Fibroblast of lung (primary cell): ENCODE measurements around the gene ARID1B. TPM values are rescaled to one million over a fixed set of nuclear protein-coding genes. Genes with fewer than 3 reads are reported as not detected.

Source experiments
- DNase-seq, 2 donors: peaks; one replicate each; pipeline versions ENCODE4 v3.0.0 to v3.0.0-alpha.2; 2010; ENCODE audit warnings: low read depth in 2 of 2
- H2AFZ ChIP-seq: 2 replicates; pipeline ENCODE4 v1.5.1; 2012; ENCODE audit warnings: low read length, control low read depth, inconsistent platforms
- H3K27ac ChIP-seq: 2 replicates; pipeline ENCODE4 v1.5.1; 2011; ENCODE audit warnings: low read length, control low read depth; ENCODE audit not compliant: insufficient read depth
- H3K27me3 ChIP-seq: 2 replicates; pipeline ENCODE4 v1.5.1; 2011; ENCODE audit warnings: mild to moderate bottlenecking, low read length; ENCODE audit not compliant: control insufficient read depth, insufficient read depth
- H3K36me3 ChIP-seq: 2 replicates; pipeline ENCODE4 v1.5.1; 2011; ENCODE audit warnings: low read length; ENCODE audit not compliant: control insufficient read depth, insufficient read depth
- H3K4me1 ChIP-seq: 2 replicates; pipeline ENCODE4 v1.5.1; 2011; ENCODE audit warnings: low read length; ENCODE audit not compliant: control insufficient read depth, insufficient read depth; ENCODE audit errors: extremely low read depth
- H3K4me2 ChIP-seq: 2 replicates; pipeline ENCODE4 v1.5.1; 2011; ENCODE audit warnings: low read length, control low read depth; ENCODE audit not compliant: insufficient read depth; ENCODE audit errors: extremely low read depth
- H3K4me3 ChIP-seq, 4 experiments: fragments of 200-600 bp in 1 of 4; sonication (generic) in 1 of 4; replicated peaks in 1 of 4; 2 replicates each; pipeline ENCODE4 v1.5.1; 2011 to 2016; ENCODE audit warnings: low read length in 4 of 4, low read depth in 3 of 4, mild to moderate bottlenecking in 3 of 4, control low read depth in 2 of 4, inconsistent platforms in 1 of 4, mixed read lengths in 1 of 4; ENCODE audit not compliant: insufficient read depth in 1 of 4; ENCODE audit errors: control extremely low read depth in 1 of 4
- H3K79me2 ChIP-seq: 2 replicates; pipeline ENCODE4 v1.5.1; 2012; ENCODE audit warnings: mild to moderate bottlenecking, low read length, inconsistent platforms; ENCODE audit not compliant: control insufficient read depth, insufficient read depth
- H3K9ac ChIP-seq: 2 replicates; pipeline ENCODE4 v1.5.1; 2011; ENCODE audit warnings: mild to moderate bottlenecking, low read length, control low read depth; ENCODE audit not compliant: insufficient read depth
- H3K9me3 ChIP-seq: 2 replicates; pipeline ENCODE4 v1.5.1; 2012; ENCODE audit warnings: low read depth, low read length; ENCODE audit not compliant: control insufficient read depth, insufficient read depth
- H4K20me1 ChIP-seq: 2 replicates; pipeline ENCODE4 v1.5.1; 2011; ENCODE audit warnings: low read length; ENCODE audit not compliant: control insufficient read depth, insufficient read depth; ENCODE audit errors: extremely low read depth
- EZH2 ChIP-seq: IDR thresholded peaks from 2 replicates; pipeline ENCODE4 v1.5.1; 2012; ENCODE audit warnings: low read length, control low read depth, mild to moderate bottlenecking; ENCODE audit errors: missing control alignments
- polyA plus RNA-seq, 2 donors: library from polyadenylated mRNA; depleted of rRNA in 1 of 2; stranded (reverse) in 1 of 2; unstranded in 1 of 2; fragments of >200 nt; gene quantifications; 2 replicates each; pipeline ENCODE4 v1.2.1, GENCODE V29; 2011 to 2012; ENCODE audit warnings: missing spikeins in 1 of 2
- total RNA-seq: library from RNA; depleted of rRNA; stranded (reverse); fragments of >200 nt; gene quantifications from 2 replicates; pipeline ENCODE4 v1.2.1, GENCODE V29; 2014
- TF ChIP-seq, protein P1 (sequence below), 2 donors: IDR thresholded peaks in 1 of 2; conservative IDR thresholded peaks in 1 of 2; 1 replicate in 1 of 2; 2 replicates in 1 of 2; pipeline ENCODE4 v1.5.1; 2011 to 2012; ENCODE audit warnings: low read length in 2 of 2, control low read depth in 1 of 2, inconsistent platforms in 1 of 2, low read depth in 1 of 2, mild to moderate bottlenecking in 1 of 2

The ARID1B gene
- total and polyA plus RNA-seq, 2 donors (not counting 1 experiment from before 2014, with no cell fraction given), result 15.4 to 41.9 TPM

DNA sequence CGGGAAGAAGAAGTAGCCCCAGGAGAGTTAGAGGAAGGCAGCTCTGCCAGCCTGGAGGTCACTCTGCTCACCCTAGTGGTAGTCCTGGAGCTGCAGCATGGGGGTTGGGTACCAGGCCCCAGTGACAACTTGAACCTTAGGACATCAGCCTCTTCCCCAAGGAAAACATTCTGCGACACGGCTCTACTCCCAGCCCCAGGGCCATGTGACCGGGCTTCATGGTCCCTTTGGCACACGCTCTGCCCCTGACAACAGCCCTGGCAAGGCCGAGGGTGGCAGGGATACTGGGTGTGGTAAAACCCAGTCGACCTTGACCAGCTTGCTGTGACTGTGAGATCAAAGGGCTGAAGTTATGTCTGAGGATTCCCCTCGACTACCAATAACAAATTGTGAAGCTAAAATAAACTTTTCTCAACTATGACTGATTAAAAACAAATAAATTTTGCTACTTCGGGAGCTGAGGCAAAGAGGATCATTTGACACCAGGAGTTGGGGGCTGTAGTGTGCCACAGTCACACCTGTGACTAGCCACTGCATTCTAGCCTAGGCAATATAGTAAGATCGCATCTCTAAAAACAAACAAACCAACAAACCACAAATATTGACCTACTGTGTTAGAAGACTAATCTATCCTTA, 24.4 kb upstream of the ARID1B start:
- no peaks in the 10 kb centered on the region for H3K9me3 ChIP-seq
- H3K27me3 ChIP-seq, result no peaks in the 10 kb centered on the region
- H4K20me1 ChIP-seq, result no peaks in the 10 kb centered on the region
- H3K27ac ChIP-seq, result no peak overlapping the region
- H3K36me3 ChIP-seq, result no peaks in the 10 kb centered on the region
- no peaks in the 10 kb centered on the region for H3K4me1 ChIP-seq
- no peak overlapping the region for H3K9ac ChIP-seq
- no peaks in the 10 kb centered on the region for H3K79me2 ChIP-seq
- H3K4me3 ChIP-seq, result no peak overlapping the region
- H2AFZ ChIP-seq, result no peak overlapping the region
- DNase-seq, result no peak
- H3K4me2 ChIP-seq, result no peak overlapping the region
- TF ChIP-seq EZH2, result no peak
- TF ChIP-seq, protein P1, sequence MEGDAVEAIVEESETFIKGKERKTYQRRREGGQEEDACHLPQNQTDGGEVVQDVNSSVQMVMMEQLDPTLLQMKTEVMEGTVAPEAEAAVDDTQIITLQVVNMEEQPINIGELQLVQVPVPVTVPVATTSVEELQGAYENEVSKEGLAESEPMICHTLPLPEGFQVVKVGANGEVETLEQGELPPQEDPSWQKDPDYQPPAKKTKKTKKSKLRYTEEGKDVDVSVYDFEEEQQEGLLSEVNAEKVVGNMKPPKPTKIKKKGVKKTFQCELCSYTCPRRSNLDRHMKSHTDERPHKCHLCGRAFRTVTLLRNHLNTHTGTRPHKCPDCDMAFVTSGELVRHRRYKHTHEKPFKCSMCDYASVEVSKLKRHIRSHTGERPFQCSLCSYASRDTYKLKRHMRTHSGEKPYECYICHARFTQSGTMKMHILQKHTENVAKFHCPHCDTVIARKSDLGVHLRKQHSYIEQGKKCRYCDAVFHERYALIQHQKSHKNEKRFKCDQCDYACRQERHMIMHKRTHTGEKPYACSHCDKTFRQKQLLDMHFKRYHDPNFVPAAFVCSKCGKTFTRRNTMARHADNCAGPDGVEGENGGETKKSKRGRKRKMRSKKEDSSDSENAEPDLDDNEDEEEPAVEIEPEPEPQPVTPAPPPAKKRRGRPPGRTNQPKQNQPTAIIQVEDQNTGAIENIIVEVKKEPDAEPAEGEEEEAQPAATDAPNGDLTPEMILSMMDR (conservative IDR thresholded peaks at IDR 0.05 in 1 of 2, IDR thresholded peaks at IDR 0.05 in 1 of 2; ENCODE audit: low read depth in 1 of 2, low read length in 2 of 2), result peak in 1 of 2 donors; percentile 25

DNA sequence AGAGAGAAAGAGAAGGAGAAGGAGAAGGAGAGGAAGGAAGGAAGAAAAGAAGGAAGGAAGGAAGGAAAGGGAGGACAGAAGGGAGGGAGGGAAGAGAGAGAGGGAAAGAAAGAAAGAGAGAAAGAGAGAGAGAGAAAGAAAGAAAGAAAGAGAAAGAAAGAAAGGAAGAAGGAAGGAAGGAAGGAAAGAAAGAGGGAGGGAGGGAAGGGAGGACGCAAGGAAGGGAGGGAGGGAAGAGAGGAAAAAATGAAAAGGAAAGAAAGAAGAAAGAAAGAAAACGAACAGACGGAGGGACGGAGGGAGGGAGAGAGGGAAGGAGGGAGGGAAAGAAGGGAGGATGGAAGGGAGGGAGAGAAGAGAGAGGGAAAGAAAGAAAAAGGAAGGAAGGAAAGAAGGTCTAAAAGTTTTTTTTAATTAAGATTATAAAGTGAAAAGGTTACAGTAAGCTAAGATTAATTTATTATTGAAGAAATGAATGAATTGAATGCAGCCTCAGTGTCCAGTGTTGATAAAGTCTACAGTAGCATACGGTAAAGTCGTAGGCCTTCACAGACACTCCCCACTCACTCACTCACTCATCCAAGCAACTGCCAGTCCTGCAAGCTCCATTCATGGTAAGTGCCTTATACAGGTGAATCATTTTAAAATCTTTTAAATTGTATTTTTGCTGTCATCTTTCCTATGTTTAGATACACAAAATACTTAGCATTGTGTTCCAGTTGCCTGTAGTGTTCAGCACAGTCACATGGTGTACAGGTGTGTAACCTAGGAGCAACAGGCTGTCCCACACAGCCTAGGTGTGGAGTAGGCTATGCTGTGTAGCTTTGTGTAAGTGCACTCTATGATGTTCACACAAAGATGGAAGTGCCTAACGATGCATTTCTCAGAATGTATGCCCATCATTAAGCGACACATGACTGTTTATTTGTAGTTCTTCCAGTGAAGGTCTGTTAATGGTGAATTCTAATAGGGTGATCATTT, 20.3 kb upstream of the ARID1B start:
- Histone ChIP-seq H3K4me2 (no peak overlapping the region), H3K36me3 (no peaks in the 10 kb centered on the region), H3K4me1 (no peaks in the 10 kb centered on the region), H2AFZ (no peak overlapping the region), H3K27me3 (no peaks in the 10 kb centered on the region), H3K27ac (no peak overlapping the region), H3K9ac (no peak overlapping the region), H3K9me3 (no peaks in the 10 kb centered on the region), H3K79me2 (no peaks in the 10 kb centered on the region), H4K20me1 (no peaks in the 10 kb centered on the region), H3K4me3 (no peak overlapping the region)
- no peak for TF ChIP-seq EZH2
- TF ChIP-seq, protein P1 (conservative IDR thresholded peaks at IDR 0.05 in 1 of 2, IDR thresholded peaks at IDR 0.05 in 1 of 2; ENCODE audit: low read depth in 1 of 2, low read length in 2 of 2), result no peak
- DNase-seq, result no peak

DNA sequence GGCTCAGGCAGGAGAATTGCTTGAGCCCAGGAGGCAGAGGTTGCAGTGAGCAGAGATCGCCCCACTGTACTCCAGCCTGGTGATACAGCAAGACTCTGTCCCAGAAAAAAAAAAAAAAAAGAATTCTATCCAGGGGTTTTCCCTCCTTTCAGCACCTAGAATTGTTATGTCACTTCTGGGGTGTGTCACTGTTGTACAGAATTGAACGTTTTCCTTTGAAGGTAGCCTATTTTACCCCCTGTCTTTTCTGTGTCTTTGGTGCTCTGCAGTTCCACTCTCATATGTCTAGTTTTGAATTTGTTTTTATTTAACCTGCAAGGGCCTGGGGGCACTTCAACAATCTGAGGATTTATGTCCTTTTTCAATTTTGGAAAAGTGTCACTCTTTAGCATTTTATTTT, 19.3 kb upstream of the ARID1B start:
- Histone ChIP-seq H3K79me2 (no peaks in the 10 kb centered on the region), H2AFZ (no peak overlapping the region)

More for the DNA sequence above, 19.3 kb upstream of the ARID1B start:
- no peak overlapping the region for H3K9ac ChIP-seq
- no peaks in the 10 kb centered on the region for H3K27me3 ChIP-seq
- no peaks in the 10 kb centered on the region for H4K20me1 ChIP-seq
- no peak overlapping the region for H3K4me3 ChIP-seq
- H3K4me2 ChIP-seq, result no peak overlapping the region
- DNase-seq, result no peak
- H3K27ac ChIP-seq, result no peak overlapping the region
- H3K36me3 ChIP-seq, result no peaks in the 10 kb centered on the region
- no peaks in the 10 kb centered on the region for H3K4me1 ChIP-seq
- TF ChIP-seq, protein P1 (conservative IDR thresholded peaks at IDR 0.05 in 1 of 2, IDR thresholded peaks at IDR 0.05 in 1 of 2; ENCODE audit: low read depth in 1 of 2, low read length in 2 of 2), result no peak
- no peak for TF ChIP-seq EZH2
- H3K9me3 ChIP-seq, result no peaks in the 10 kb centered on the region
